HTERT RPE-1 (cell line): Measurements from ENCODE around the gene ROBO1.

Experiments used
- in situ Hi-C: fragments of 300-500 bp; cut with MboI; formaldehyde crosslinking; loops from 4 replicates; pipeline ENCODE4 v1.14.3; 2020; ENCODE audit warnings: low sequenced_read_pairs

The ROBO1 gene

DNA sequence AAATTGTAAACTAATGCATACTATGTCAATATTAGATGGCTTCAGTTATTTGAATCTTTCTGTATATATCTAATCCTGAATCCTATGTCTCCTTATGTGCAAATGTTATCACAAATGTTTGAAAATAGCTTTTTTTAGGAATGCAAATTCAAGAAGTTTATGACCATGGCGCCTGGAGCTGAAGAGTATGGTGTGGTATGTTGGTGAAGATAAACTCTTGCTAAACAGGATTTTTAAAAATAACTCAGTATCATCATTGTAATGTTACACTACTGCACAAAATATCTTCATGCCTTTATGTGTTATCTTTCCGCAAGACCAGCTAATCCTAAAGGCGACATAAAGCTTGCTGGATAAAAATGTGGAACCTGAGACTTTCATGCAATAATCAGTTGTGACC, 382.6 kb downstream of the ROBO1 start:
- in situ Hi-C loops, result no loop called here

GRCh38 chr3:79383402-79384012, 384.3 kb downstream of the ROBO1 start:
- in situ Hi-C loops, result no loop called here

GRCh38 chr3:79380581-79380980, 387.2 kb downstream of the ROBO1 start:
- in situ Hi-C loops, result no loop called here

DNA sequence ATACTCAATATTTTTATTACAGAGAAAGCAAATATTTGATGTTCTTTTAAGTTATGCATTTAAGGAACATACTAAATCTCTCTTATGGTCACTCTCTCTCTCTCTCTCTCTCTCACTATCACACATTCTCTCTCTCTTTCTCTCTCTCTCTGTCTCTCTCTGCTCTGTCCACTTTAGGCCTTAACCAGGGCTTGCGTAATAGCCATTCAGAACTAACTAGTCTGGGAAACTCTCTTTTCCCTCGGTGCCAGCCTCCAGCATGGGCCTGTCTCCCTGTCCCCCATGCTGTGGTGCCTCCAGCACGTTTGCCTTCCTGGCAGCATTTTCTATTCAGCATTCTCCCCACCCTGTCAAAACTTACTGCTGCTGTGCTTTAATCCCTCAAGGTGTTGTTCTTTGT, 389.7 kb downstream of the ROBO1 start:
- in situ Hi-C loops, result no loop called here

- in situ Hi-C loops, result no loop called here
These were observed 398.5 kb downstream of the ROBO1 start for GRCh38 chr3:79369306-79369705.

DNA sequence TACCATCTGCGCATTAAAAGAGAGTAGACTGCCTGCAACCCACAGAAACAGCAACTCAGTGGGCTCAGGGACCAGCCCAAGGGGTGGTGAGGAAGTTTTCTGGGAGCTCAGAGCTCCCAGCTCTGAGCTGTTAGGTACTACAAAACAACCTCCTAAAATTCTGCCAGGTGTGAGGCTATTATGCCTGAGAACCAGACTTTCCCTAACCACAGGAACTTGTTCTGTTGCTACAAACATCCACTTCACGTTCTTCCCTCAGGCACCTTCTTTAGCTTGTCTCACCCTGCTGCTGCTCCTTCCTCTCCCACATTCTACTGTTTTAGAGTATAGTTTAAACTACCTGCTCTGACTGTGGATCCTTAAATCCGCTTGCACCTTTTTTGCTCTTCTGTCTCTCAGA, 399.4 kb downstream of the ROBO1 start:
- in situ Hi-C loops, result no loop called here

DNA sequence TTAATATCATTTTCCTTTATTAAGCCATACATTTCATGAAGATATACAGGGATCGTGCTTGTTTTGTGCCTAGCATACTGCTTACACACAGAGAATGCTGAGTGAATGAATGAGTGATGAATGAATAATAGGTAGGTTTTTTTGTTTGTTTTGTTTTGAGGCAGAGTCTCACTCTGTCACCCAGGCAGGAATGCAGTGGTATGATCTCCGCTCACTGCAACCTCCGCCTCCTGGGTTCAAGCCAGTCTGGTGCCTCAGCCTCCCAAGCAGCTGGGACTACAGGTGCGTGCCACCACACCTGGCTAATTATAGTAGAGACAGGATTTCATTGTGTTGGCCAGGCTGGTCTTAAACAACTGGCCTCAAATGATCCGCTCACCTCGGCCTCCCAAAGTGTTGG, 400.0 kb downstream of the ROBO1 start:
- in situ Hi-C loops, result no loop called here

DNA sequence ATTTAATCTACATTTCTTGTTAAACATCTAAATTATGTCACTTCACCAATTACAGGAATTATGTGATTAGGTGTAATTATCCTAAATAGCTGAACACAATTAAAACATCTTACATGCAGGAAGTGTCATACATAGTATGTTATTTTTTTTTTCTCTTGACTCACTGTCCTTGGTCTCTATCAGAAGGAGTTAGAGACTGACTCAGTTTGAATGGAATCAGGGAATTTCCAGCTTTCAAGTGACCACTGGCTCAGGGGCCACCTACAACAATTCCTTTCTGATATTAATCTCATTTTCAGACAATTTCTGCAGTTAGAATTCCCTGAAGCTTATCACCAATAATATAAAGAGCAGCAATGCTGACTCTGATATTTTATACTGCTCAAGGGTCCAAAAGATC, 400.7 kb downstream of the ROBO1 start:
- in situ Hi-C loops, result no loop called here

DNA sequence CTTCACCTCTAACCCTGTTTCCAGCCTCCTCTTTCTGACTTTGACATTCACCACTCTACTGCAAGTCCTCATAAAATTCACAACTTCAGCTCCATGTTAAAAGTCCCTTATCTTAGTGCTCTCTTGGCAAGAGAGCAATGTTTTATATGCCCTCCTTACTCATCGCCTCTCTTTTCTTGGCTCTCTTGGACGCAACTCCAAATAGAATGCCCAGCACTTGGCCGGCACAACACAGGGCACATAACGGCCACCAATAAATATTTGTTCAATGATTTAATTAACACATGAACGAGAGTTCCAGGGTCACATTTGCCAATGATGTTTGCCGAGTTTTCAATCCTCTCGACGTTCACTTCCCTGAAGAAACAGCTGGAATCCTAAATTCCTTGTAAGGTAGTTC, 401.4 kb downstream of the ROBO1 start:
- in situ Hi-C loops, result no loop called here

GRCh38 chr3:79364784-79365183, 403.0 kb downstream of the ROBO1 start:
- in situ Hi-C loops, result no loop called here

- in situ Hi-C loops, result no loop called here
These were observed 405.1 kb downstream of the ROBO1 start for GRCh38 chr3:79362571-79363270.

- in situ Hi-C loops, result no loop called here
These were observed 405.9 kb downstream of the ROBO1 start for GRCh38 chr3:79361748-79362378.

- in situ Hi-C loops, result no loop called here
These were observed 409.5 kb downstream of the ROBO1 start for GRCh38 chr3:79358327-79358726.

- in situ Hi-C loops, result no loop called here
These were observed 413.6 kb downstream of the ROBO1 start for GRCh38 chr3:79354179-79354688.

GRCh38 chr3:79351699-79352098, 416.1 kb downstream of the ROBO1 start:
- in situ Hi-C loops, result no loop called here

- in situ Hi-C loops, result no loop called here
These were observed 422.6 kb downstream of the ROBO1 start for GRCh38 chr3:79344876-79345871.

- in situ Hi-C loops, result no loop called here
These were observed 425.8 kb downstream of the ROBO1 start for GRCh38 chr3:79341961-79342360.

- in situ Hi-C loops, result no loop called here
These were observed 428.0 kb downstream of the ROBO1 start for GRCh38 chr3:79339846-79340245.

- in situ Hi-C loops, result no loop called here
These were observed 430.0 kb downstream of the ROBO1 start for GRCh38 chr3:79337798-79338197.

- in situ Hi-C loops, result no loop called here
These were observed 438.6 kb downstream of the ROBO1 start for GRCh38 chr3:79329154-79329553.

- in situ Hi-C loops, result no loop called here
These were observed 441.2 kb downstream of the ROBO1 start for GRCh38 chr3:79326642-79327041.
